H1 (cell line): Measurements from ENCODE around the gene KLF7. TPM values are rescaled to one million over a fixed set of nuclear protein-coding genes. Genes with fewer than 3 reads are reported as not detected.

Experiments
- CTCF ChIA-PET: fragments of 300-600 bp; sonication (Branson Sonifier 250); formaldehyde crosslinking; loops from one replicate; lab custom pipeline; 2021; ENCODE audit not compliant: partially characterized antibody; lab: Charles Lee
- POLR2A ChIA-PET: fragments of 300-600 bp; sonication (Branson Sonifier 250); formaldehyde crosslinking; loops from one replicate; lab custom pipeline; 2021; ENCODE audit warnings: inconsistent platforms; ENCODE audit not compliant: partially characterized antibody; lab: Charles Lee
- DNase-seq, 2 experiments: peaks; one replicate each; pipeline versions ENCODE4 v3.0.0 to v3.0.0-alpha.2; 2010 to 2022; ENCODE audit warnings: low spot score in 2 of 2, low read depth in 1 of 2, mixed read lengths in 1 of 2
- FAIRE-seq: peaks from 2 replicates; lab custom pipeline; 2011; peaks lifted over from hg19 to GRCh38; lab: Jason Lieb, UNC
- H2AFZ ChIP-seq: 2 replicates; pipeline ENCODE4 v1.8.1; 2012; ENCODE audit warnings: low read length, inconsistent platforms
- H2AK5ac ChIP-seq: 2 replicates; pipeline ENCODE4 v1.6.1; 2013; ENCODE audit warnings: low read depth, low read length
- H2BK120ac ChIP-seq: replicated peaks from 2 replicates; pipeline ENCODE3; 2013; ENCODE audit warnings: low read depth, low read length, inconsistent platforms
- H2BK12ac ChIP-seq: 2 replicates; pipeline ENCODE4 v1.6.1; 2013; ENCODE audit warnings: low read depth, low read length
- H2BK15ac ChIP-seq: 2 replicates; pipeline ENCODE4 v1.6.1; 2013; ENCODE audit warnings: low read length
- H2BK20ac ChIP-seq: 2 replicates; pipeline ENCODE4 v1.6.1; 2013; ENCODE audit warnings: low read length
- H2BK5ac ChIP-seq: 2 replicates; pipeline ENCODE4 v1.6.1; 2013; ENCODE audit warnings: low read depth, low read length
- H3K14ac ChIP-seq: 2 replicates; pipeline ENCODE4 v1.6.1; 2013; ENCODE audit warnings: inconsistent platforms; ENCODE audit not compliant: insufficient read length
- H3K18ac ChIP-seq: 2 replicates; pipeline ENCODE4 v1.6.1; 2013; ENCODE audit warnings: low read length; ENCODE audit errors: extremely low read depth
- H3K23ac ChIP-seq: 2 replicates; pipeline ENCODE4 v1.6.1; 2013; ENCODE audit warnings: inconsistent platforms; ENCODE audit not compliant: insufficient read length
- H3K23me2 ChIP-seq: 2 replicates; pipeline ENCODE4 v1.6.1; 2013; ENCODE audit warnings: low read depth, low read length
- H3K27ac ChIP-seq: 2 replicates; pipeline ENCODE4 v1.6.1; 2011; ENCODE audit warnings: low read depth, low read length, inconsistent platforms
- H3K27me3 ChIP-seq, 4 experiments: replicated peaks in 1 of 4; 1 replicate in 1 of 4; 2 replicates in 3 of 4; pipeline versions ENCODE4 v1.6.1 to v1.8.1; 2011 to 2013; ENCODE audit warnings: low read length in 3 of 4, mild to moderate bottlenecking in 3 of 4, inconsistent platforms in 2 of 4, mixed read lengths in 2 of 4, moderate library complexity in 1 of 4; ENCODE audit not compliant: control insufficient read depth in 3 of 4, insufficient read depth in 3 of 4; ENCODE audit errors: extremely low read depth in 1 of 4
- H3K36me3 ChIP-seq, 4 experiments: 2 replicates each; pipeline versions ENCODE4 v1.6.1 to v1.8.1; 2011 to 2013; ENCODE audit warnings: mild to moderate bottlenecking in 4 of 4, low read length in 3 of 4, moderate library complexity in 2 of 4, control low read depth in 1 of 4, inconsistent platforms in 1 of 4; ENCODE audit not compliant: insufficient read depth in 4 of 4, control insufficient read depth in 2 of 4
- H3K4ac ChIP-seq: replicated peaks from 2 replicates; pipeline ENCODE3; 2013; ENCODE audit warnings: low read length, low read depth, mixed read lengths, inconsistent platforms; ENCODE audit not compliant: insufficient read length
- H3K4me1 ChIP-seq, 4 experiments: replicated peaks in 1 of 4; 1 replicate in 1 of 4; 2 replicates in 3 of 4; pipeline versions ENCODE4 v1.6.1 to v1.8.1; 2011 to 2013; ENCODE audit warnings: low read length in 3 of 4, inconsistent platforms in 2 of 4, mixed read lengths in 1 of 4; ENCODE audit not compliant: insufficient read depth in 4 of 4, control insufficient read depth in 3 of 4
- H3K4me2 ChIP-seq, 2 experiments: 2 replicates each; pipeline versions ENCODE4 v1.6.1 to v1.8.1; 2011 to 2013; ENCODE audit warnings: low read depth in 2 of 2, low read length in 2 of 2, control low read depth in 1 of 2, inconsistent platforms in 1 of 2, mild to moderate bottlenecking in 1 of 2; ENCODE audit not compliant: insufficient read depth in 1 of 2
- H3K4me3 ChIP-seq, 4 experiments: fragments of 200-600, 300-600 bp in 1 of 4; sonication (generic), shearing (Covaris generic), sonication (Bioruptor Twin) in 1 of 4; 2 replicates each; pipeline versions ENCODE4 v1.5.1 to v1.8.1; 2011 to 2016; ENCODE audit warnings: low read length in 4 of 4, low read depth in 3 of 4, control low read depth in 2 of 4, inconsistent platforms in 2 of 4, mild to moderate bottlenecking in 2 of 4, mixed read lengths in 1 of 4, moderate library complexity in 1 of 4; ENCODE audit not compliant: insufficient read depth in 2 of 4; ENCODE audit errors: extremely low read depth in 1 of 4
- H3K56ac ChIP-seq: replicated peaks from 2 replicates; pipeline ENCODE3; 2013; ENCODE audit warnings: low read depth, mild to moderate bottlenecking, mixed read lengths, low read length, inconsistent platforms; ENCODE audit not compliant: insufficient read length
- H3K79me1 ChIP-seq: 2 replicates; pipeline ENCODE4 v1.6.1; 2013; ENCODE audit warnings: low read depth, low read length, control low read depth
- H3K79me2 ChIP-seq, 2 experiments: 2 replicates each; pipeline versions ENCODE4 v1.6.1 to v1.8.1; 2012 to 2013; ENCODE audit warnings: low read length in 2 of 2, mild to moderate bottlenecking in 2 of 2, inconsistent platforms in 1 of 2; ENCODE audit not compliant: insufficient read depth in 2 of 2, control insufficient read depth in 1 of 2
- H3K9ac ChIP-seq, 4 experiments: replicated peaks in 1 of 4; 1 replicate in 1 of 4; 2 replicates in 3 of 4; pipeline versions ENCODE4 v1.6.1 to v1.8.1; 2011 to 2013; ENCODE audit warnings: low read depth in 3 of 4, low read length in 3 of 4, control low read depth in 2 of 4, mild to moderate bottlenecking in 2 of 4, moderate library complexity in 2 of 4, inconsistent platforms in 1 of 4; ENCODE audit errors: extremely low read depth in 1 of 4
- H3K9me3 ChIP-seq, 2 experiments: 2 replicates each; pipeline versions ENCODE4 v1.6.1 to v1.8.1; 2012 to 2013; ENCODE audit warnings: mild to moderate bottlenecking in 2 of 2, moderate library complexity in 2 of 2, control low read depth in 1 of 2, inconsistent platforms in 1 of 2, low read depth in 1 of 2, low read length in 1 of 2, mixed read lengths in 1 of 2; ENCODE audit not compliant: insufficient read depth in 2 of 2
- H4K20me1 ChIP-seq, 2 experiments: replicated peaks in 1 of 2; 2 replicates each; pipeline versions ENCODE3 to v1.8.1; 2011 to 2013; ENCODE audit warnings: inconsistent platforms in 2 of 2, low read length in 2 of 2, mild to moderate bottlenecking in 1 of 2; ENCODE audit not compliant: insufficient read depth in 2 of 2, control insufficient read depth in 1 of 2
- H4K5ac ChIP-seq: 2 replicates; pipeline ENCODE4 v1.6.1; 2013; ENCODE audit warnings: low read length, low read depth, mixed read lengths, inconsistent platforms; ENCODE audit not compliant: insufficient read length
- H4K8ac ChIP-seq: 2 replicates; pipeline ENCODE4 v1.8.0; 2013; ENCODE audit warnings: mild to moderate bottlenecking, moderate library complexity, low read length, inconsistent platforms; ENCODE audit not compliant: insufficient read depth; ENCODE audit errors: extremely low read depth
- H4K91ac ChIP-seq: replicated peaks from 2 replicates; pipeline ENCODE3; 2013; ENCODE audit warnings: low read length, mixed read lengths, inconsistent platforms; ENCODE audit not compliant: insufficient read length
- BACH1 ChIP-seq: IDR thresholded peaks from 2 replicates; pipeline ENCODE4 v1.6.1; 2012; ENCODE audit warnings: low read length, improper control_type of control experiment
- BRCA1 ChIP-seq: IDR thresholded peaks from 2 replicates; pipeline ENCODE4 v1.6.1; 2012; ENCODE audit warnings: low read depth, low read length, improper control_type of control experiment
- GABPA ChIP-seq: IDR thresholded peaks from 2 replicates; pipeline ENCODE4 v1.6.1; 2011; ENCODE audit warnings: mild to moderate bottlenecking, low read length, moderate library complexity, borderline replicate concordance; ENCODE audit not compliant: insufficient read depth
- HDAC6 ChIP-seq: IDR thresholded peaks from one replicate; pipeline ENCODE4 v1.7.1; 2012; ENCODE audit warnings: low read depth, mild to moderate bottlenecking, inconsistent platforms, low read length, moderate library complexity
- KDM5A ChIP-seq: fragments of 200-600 bp; IDR thresholded peaks from 2 replicates; pipeline ENCODE4 v1.7.1; 2012; ENCODE audit warnings: mild to moderate bottlenecking, low read length, inconsistent platforms, mixed read lengths
- NRF1 ChIP-seq: IDR thresholded peaks from 2 replicates; pipeline ENCODE4 v1.6.1; 2011; ENCODE audit warnings: mild to moderate bottlenecking, low read depth, low read length, improper control_type of control experiment
- RNF2 ChIP-seq: fragments of 200-900, 300-1000 bp; sonication (generic); IDR thresholded peaks from 2 replicates; pipeline ENCODE4 v1.7.1; 2016; ENCODE audit warnings: borderline replicate concordance, low read depth, mild to moderate bottlenecking, antibody characterized with exemption, low read length; ENCODE audit not compliant: poor library complexity, severe bottlenecking; ENCODE audit errors: missing control alignments
- SIRT6 ChIP-seq: IDR thresholded peaks from one replicate; pipeline ENCODE4 v1.7.1; 2012; ENCODE audit warnings: low read length, inconsistent platforms
- SP1 ChIP-seq: IDR thresholded peaks from 2 replicates; pipeline ENCODE4 v1.6.1; 2011; ENCODE audit warnings: low read depth, low read length
- SP2 ChIP-seq: IDR thresholded peaks from 2 replicates; pipeline ENCODE4 v1.6.1; 2012; ENCODE audit warnings: mild to moderate bottlenecking, low read length, inconsistent platforms
- SRF ChIP-seq: IDR thresholded peaks from 2 replicates; pipeline ENCODE4 v1.6.1; 2011; ENCODE audit warnings: mild to moderate bottlenecking, low read depth, low read length, moderate library complexity
- SUZ12 ChIP-seq: fragments of 200-600 bp; sonication (generic); IDR thresholded peaks from 2 replicates; pipeline ENCODE4 v1.6.1; 2012; ENCODE audit warnings: mild to moderate bottlenecking, inconsistent platforms, low read length, moderate library complexity, mixed read lengths
- TAF1 ChIP-seq: IDR thresholded peaks from 2 replicates; pipeline ENCODE4 v1.6.1; 2011; ENCODE audit warnings: mild to moderate bottlenecking, low read depth, low read length
- YY1 ChIP-seq: IDR thresholded peaks from 2 replicates; pipeline ENCODE4 v1.6.1; 2011; ENCODE audit warnings: low read depth, mild to moderate bottlenecking, low read length
- WGBS, 2 experiments: shearing (Covaris generic) in 1 of 2; methylation state at CpG; one replicate each; pipeline versions ENCODE4 v1.1.6 to v1.1.7; 2013 to 2015; ENCODE audit warnings: low lambda C conversion rate in 2 of 2, mixed read lengths in 2 of 2, inconsistent platforms in 1 of 2, low coverage in 1 of 2, missing lambda C conversion rate in 1 of 2; ENCODE audit not compliant: insufficient replicate concordance in 2 of 2, insufficient coverage in 1 of 2, insufficient read length in 1 of 2; ENCODE audit errors: extremely low coverage in 1 of 2, missing lambda C conversion rate in 1 of 2; 5-methylcytosine and 5-hydroxymethylcytosine counted together
- polyA plus RNA-seq, 7 experiments: library from polyadenylated mRNA; depleted of rRNA in 3 of 7; stranded (reverse) in 5 of 7; unstranded in 2 of 7; fragments of >200 nt in 5 of 7; fragments of 200-250 nt in 2 of 7; gene quantifications; 1 replicate in 5 of 7; 2 replicates in 1 of 7; 4 replicates in 1 of 7; pipeline versions ENCODE4 v1.2.1 to v1.2.3, GENCODE V29; 2011 to 2013; ENCODE audit warnings: missing spikeins in 2 of 7, mixed read lengths in 2 of 7
- total RNA-seq: library from RNA; stranded (reverse); fragmentation: NEBNext Ultra II Directional; extraction: Animal tissue kit (Norgen Biotek cat#: 25700); gene quantifications from 2 replicates; pipeline ENCODE4 v1.2.1, GENCODE V29; 2021

KLF7 gene
- total and polyA plus RNA-seq, 2 of the 8 experiments (the other 6 are each of a cell fraction or from before 2014, with no cell fraction given) = 9.6 to 23.3 TPM

DNA sequence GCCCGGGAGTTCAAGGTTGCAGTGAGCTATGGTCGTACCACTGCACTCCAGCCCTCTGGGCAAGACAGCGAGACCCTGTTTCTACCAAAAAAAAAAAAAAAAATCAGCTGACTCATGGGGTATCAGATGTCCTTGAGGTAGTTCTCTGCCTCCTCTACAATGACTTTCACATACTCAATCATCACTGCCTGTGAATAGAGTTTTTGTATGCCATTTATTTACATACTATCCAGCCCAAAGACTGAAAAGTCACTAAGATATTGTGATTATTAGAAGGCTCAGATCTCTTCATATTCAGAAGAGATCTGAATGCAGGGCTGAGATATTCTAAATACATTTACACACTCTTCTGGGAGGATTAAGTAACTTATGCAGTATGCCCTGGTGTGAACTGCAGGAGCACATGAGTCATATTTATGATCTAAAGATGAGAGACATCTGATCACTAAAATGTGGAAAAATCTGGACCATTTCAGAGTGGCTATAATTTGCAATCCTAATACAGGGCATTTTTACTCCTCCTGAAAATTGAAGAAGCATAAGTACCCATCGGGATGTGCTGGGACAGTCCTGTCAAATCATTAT lies 38.9 kb downstream of the KLF7 start:
- 73% methylated on average over 4 of the region's 4 CpGs; no CpG with 5 or more reads in 1 of the 2 experiments for WGBS, 2 experiments
- no peak for FAIRE-seq
- no peak overlapping the region for H4K8ac ChIP-seq
- TF ChIP-seq SP2 (no peak), GABPA (no peak), SIRT6 (no peak), HDAC6 (no peak), TAF1 (no peak), SUZ12 (no peak), RNF2 (no peak), YY1 (no peak), BACH1 (no peak), NRF1 (no peak), SP1 (no peak), KDM5A (no peak), SRF (no peak), BRCA1 (no peak)

More for the DNA sequence above, 38.9 kb downstream of the KLF7 start:
- Histone ChIP-seq H3K4me2 (no peak overlapping the region), H3K27me3 (no peaks in the 10 kb centered on the region), H3K18ac (no peak overlapping the region), H2BK15ac (no peak overlapping the region), H4K5ac (no peak overlapping the region), H3K4ac (no peak overlapping the region), H3K56ac (no peak overlapping the region), H2BK5ac (no peak overlapping the region), H3K4me1 (peaks cover 6 to 18% (median 10%) of the 10 kb centered on the region in 4 experiments), H4K20me1 (no peaks in the 10 kb centered on the region), H2BK12ac (no peak overlapping the region), H2BK120ac (no peak overlapping the region), H3K79me2 (peaks cover 0 to 45% of the 10 kb centered on the region in 2 experiments; a peak in 2 of 4 replicates), H2AFZ (no peak overlapping the region), H2BK20ac (no peak overlapping the region), H3K23ac (no peak overlapping the region), H3K9ac (no peak overlapping the region), H4K91ac (no peak overlapping the region), H3K4me3 (no peak overlapping the region), H3K79me1 (peaks cover 2% of the 10 kb centered on the region; the same call in 1 of the 2 replicates), H2AK5ac (no peak overlapping the region), H3K23me2 (no peaks in the 10 kb centered on the region), H3K36me3 (peaks cover 0 to 6% (median 3%) of the 10 kb centered on the region in 4 experiments; a peak in 2 of 8 replicates), H3K9me3 (peaks cover 0 to 2% of the 10 kb centered on the region in 2 experiments; a peak in 1 of 4 replicates), H3K27ac (no peak overlapping the region), H3K14ac (no peak overlapping the region)
- DNase-seq = no peak
- CTCF ChIA-PET = interaction anchor here (1.0 to 1.2 kb wide), 3 partner anchors 21 to 31 kb away, joined by 3 to 4 read pairs (median 3); no protein-coding TSS in a partner anchor
- POLR2A ChIA-PET = interaction anchor here (1.4 kb wide), 1 partner anchor 39 kb away, joined by 6 read pairs; the partner anchor contains the start of gene KLF7
